K562 (cell line): ENCODE data around the gene SDHAF3. TPM values are rescaled to one million over a fixed set of nuclear protein-coding genes. Genes with fewer than 3 reads are reported as not detected.

Source experiments
- BRF2 ChIP-seq: IDR thresholded peaks from 3 replicates; pipeline ENCODE4 v1.6.1; 2011; ENCODE audit warnings: borderline replicate concordance, mild to moderate bottlenecking; ENCODE audit not compliant: insufficient read length, insufficient read depth
- COPS2 ChIP-seq: fragments of 450-650 bp; conservative IDR thresholded peaks from 2 replicates; pipeline ENCODE4 v1.6.1; 2016; ENCODE audit warnings: mild to moderate bottlenecking, moderate library complexity
- E2F4 ChIP-seq: sonication (generic); formaldehyde crosslinking; IDR thresholded peaks from 2 replicates; pipeline ENCODE4 v1.8.0; 2022; ENCODE audit warnings: mild to moderate bottlenecking, low read depth, missing genetic modification reagents
- FIP1L1 ChIP-seq: fragments of 200-400 bp; formaldehyde crosslinking; IDR thresholded peaks from 2 replicates; pipeline ENCODE4 v1.6.1; 2018; ENCODE audit warnings: mild to moderate bottlenecking, low read depth, low read length; ENCODE audit not compliant: poor library complexity, severe bottlenecking
- FOXJ3 ChIP-seq: sonication (generic); formaldehyde crosslinking; IDR thresholded peaks from 2 replicates; pipeline ENCODE4 v1.4.0; 2020; ENCODE audit warnings: mild to moderate bottlenecking, missing genetic modification reagents
- HEY1 ChIP-seq: fragments of 250-450 bp; sonication (Bioruptor Pico); IDR thresholded peaks from 2 replicates; pipeline ENCODE4 v1.5.0; 2020; ENCODE audit warnings: mild to moderate bottlenecking, moderate library complexity, borderline replicate concordance
- IFI16 ChIP-seq: fragments of 250-450 bp; sonication (Bioruptor Pico); IDR thresholded peaks from 2 replicates; pipeline ENCODE4 v2.1.2; 2022; ENCODE audit warnings: mild to moderate bottlenecking, inconsistent platforms
- MECOM ChIP-seq: fragments of 250-450 bp; sonication (Bioruptor Pico); IDR thresholded peaks from 2 replicates; pipeline ENCODE4 v1.8.0; 2022; ENCODE audit warnings: inconsistent platforms
- NEUROD1 ChIP-seq: fragments of 150-350 bp; IDR thresholded peaks from 2 replicates; pipeline ENCODE4 v1.6.1; 2014; ENCODE audit warnings: borderline replicate concordance, low read length, low read depth; ENCODE audit not compliant: partially characterized antibody
- POU5F1 ChIP-seq: fragments of 150-350 bp; IDR thresholded peaks from 2 replicates; pipeline ENCODE4 v1.6.1; 2014; ENCODE audit warnings: borderline replicate concordance, low read length, low read depth, mild to moderate bottlenecking; ENCODE audit not compliant: partially characterized antibody
- RBM34 ChIP-seq: fragments of 200-400 bp; formaldehyde crosslinking; IDR thresholded peaks from 2 replicates; pipeline ENCODE4 v1.6.1; 2018; ENCODE audit warnings: low read length, borderline replicate concordance; ENCODE audit not compliant: insufficient read depth
- RCOR1 ChIP-seq, 2 experiments: IDR thresholded peaks; 2 replicates each; pipeline ENCODE4 v1.6.1; 2012; ENCODE audit warnings: low read depth in 2 of 2, low read length in 2 of 2, borderline replicate concordance in 1 of 2, improper control_type of control experiment in 1 of 2
- RNF2 ChIP-seq: sonication (generic); IDR thresholded peaks from 2 replicates; pipeline ENCODE4 v1.6.1; 2016
- SETDB1 ChIP-seq: IDR thresholded peaks from one replicate; pipeline ENCODE4 v1.6.1; 2012; ENCODE audit warnings: low read length, control low read depth, inconsistent platforms
- SMAD1 ChIP-seq: fragments of 150-350 bp; IDR thresholded peaks from 2 replicates; pipeline ENCODE4 v1.6.1; 2014; ENCODE audit warnings: low read length, low read depth; ENCODE audit not compliant: partially characterized antibody
- TCF7 ChIP-seq: sonication (generic); IDR thresholded peaks from 2 replicates; pipeline ENCODE4 v1.6.1; 2016; ENCODE audit warnings: antibody characterized with exemption, borderline replicate concordance
- ZFPM2 ChIP-seq: fragments of 250-450 bp; sonication (Bioruptor Pico); IDR thresholded peaks from 2 replicates; pipeline ENCODE4 v1.5.1; 2022; ENCODE audit warnings: mild to moderate bottlenecking
- ZNF184 ChIP-seq: sonication (generic); formaldehyde crosslinking; IDR thresholded peaks from 2 replicates; pipeline ENCODE4 v1.5.0; 2020; ENCODE audit warnings: missing genetic modification reagents
- ZNF583 ChIP-seq: fragments of 250-450 bp; sonication (Bioruptor Pico); IDR thresholded peaks from 2 replicates; pipeline ENCODE4 v1.4.0; 2020
- polyA plus RNA-seq, 8 experiments: library from polyadenylated mRNA; depleted of rRNA in 4 of 8; stranded (reverse) in 5 of 8; unstranded in 3 of 8; fragments of >200 nt; fragmentation: Nextera tagmentation in 2 of 8; fragmentation: Illumina TruSeq in 1 of 8; extraction: Ambion mirVana in 2 of 8; extraction: Trizol in 1 of 8; gene quantifications; 2 replicates each; pipeline versions ENCODE4 v1.2.1 to v1.2.3, GENCODE V29; 2011 to 2014; ENCODE audit warnings: inconsistent platforms in 1 of 8, missing spikeins in 1 of 8
- total RNA-seq, 7 experiments: library from RNA; depleted of rRNA in 6 of 7; stranded (reverse); fragments of >200 nt in 6 of 7; fragmentation: Illumina TruSeq in 2 of 7; extraction: Trizol in 2 of 7; gene quantifications; 2 replicates each; pipeline versions ENCODE4 v1.2.1 to v1.2.3, GENCODE V29; 2011 to 2021; ENCODE audit warnings: low replicate concordance in 1 of 7
- TF ChIP-seq, protein P1 (sequence below), 3 experiments: fragments of 200-800 bp in 1 of 3; sonication (Bioruptor generic) in 1 of 3; sonication (generic) in 1 of 3; formaldehyde crosslinking in 1 of 3; IDR thresholded peaks; 2 replicates each; pipeline versions ENCODE4 v1.6.1 to v1.8.0; 2016 to 2022; ENCODE audit warnings: mild to moderate bottlenecking in 2 of 3, missing compliant biosample characterization in 2 of 3, missing genetic modification characterization in 2 of 3, missing genetic modification reagents in 1 of 3
- TF ChIP-seq, protein P2 (sequence below): fragments of 250-450 bp; sonication (Bioruptor Pico); IDR thresholded peaks from 2 replicates; pipeline ENCODE4 v1.5.0; 2021; ENCODE audit warnings: mild to moderate bottlenecking, borderline replicate concordance

The SDHAF3 gene
- total and polyA plus RNA-seq, 9 of the 15 experiments (the other 6 are each of a cell fraction or from before 2014, with no cell fraction given): 51.5 to 403 (median 145) TPM

- TF ChIP-seq HEY1: no peak
- TF ChIP-seq FOXJ3 (CRISPR knock-in tag): no peak
- TF ChIP-seq ZNF184 (CRISPR knock-in tag): no peak
- peak; percentile 61 for TF ChIP-seq SETDB1
- TF ChIP-seq ZFPM2 (CRISPR knock-in tag): no peak
- no peak for TF ChIP-seq BRF2
- peak; percentile 55; the same call in 1 of the 2 replicates for TF ChIP-seq E2F4
- no peak for TF ChIP-seq MECOM
- TF ChIP-seq COPS2: no peak
- peak; percentile 60 for TF ChIP-seq FIP1L1
- TF ChIP-seq SMAD1: no peak
- TF ChIP-seq RBM34: no peak
- TF ChIP-seq ZNF583 (CRISPR knock-in tag): no peak; the same call in 1 of the 2 replicates
- TF ChIP-seq POU5F1: no peak
- TF ChIP-seq, protein P1, sequence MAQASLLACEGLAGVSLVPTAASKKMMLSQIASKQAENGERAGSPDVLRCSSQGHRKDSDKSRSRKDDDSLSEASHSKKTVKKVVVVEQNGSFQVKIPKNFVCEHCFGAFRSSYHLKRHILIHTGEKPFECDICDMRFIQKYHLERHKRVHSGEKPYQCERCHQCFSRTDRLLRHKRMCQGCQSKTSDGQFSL (CRISPR knock-in tag; IDR thresholded peaks at IDR 0.05): no peak
- TF ChIP-seq, protein P1 (tag; IDR thresholded peaks at IDR 0.05): no peak
- TF ChIP-seq NEUROD1: peak; percentile 91
- TF ChIP-seq, protein P2, sequence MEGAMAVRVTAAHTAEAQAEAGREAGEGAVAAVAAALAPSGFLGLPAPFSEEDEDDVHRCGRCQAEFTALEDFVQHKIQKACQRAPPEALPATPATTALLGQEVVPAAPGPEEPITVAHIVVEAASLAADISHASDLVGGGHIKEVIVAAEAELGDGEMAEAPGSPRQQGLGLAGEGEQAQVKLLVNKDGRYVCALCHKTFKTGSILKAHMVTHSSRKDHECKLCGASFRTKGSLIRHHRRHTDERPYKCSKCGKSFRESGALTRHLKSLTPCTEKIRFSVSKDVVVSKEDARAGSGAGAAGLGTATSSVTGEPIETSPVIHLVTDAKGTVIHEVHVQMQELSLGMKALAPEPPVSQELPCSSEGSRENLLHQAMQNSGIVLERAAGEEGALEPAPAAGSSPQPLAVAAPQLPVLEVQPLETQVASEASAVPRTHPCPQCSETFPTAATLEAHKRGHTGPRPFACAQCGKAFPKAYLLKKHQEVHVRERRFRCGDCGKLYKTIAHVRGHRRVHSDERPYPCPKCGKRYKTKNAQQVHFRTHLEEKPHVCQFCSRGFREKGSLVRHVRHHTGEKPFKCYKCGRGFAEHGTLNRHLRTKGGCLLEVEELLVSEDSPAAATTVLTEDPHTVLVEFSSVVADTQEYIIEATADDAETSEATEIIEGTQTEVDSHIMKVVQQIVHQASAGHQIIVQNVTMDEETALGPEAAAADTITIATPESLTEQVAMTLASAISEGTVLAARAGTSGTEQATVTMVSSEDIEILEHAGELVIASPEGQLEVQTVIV (CRISPR knock-in tag): no peak
- TF ChIP-seq RNF2: peak; percentile 94
- peak in 1 of 2 experiments; percentile 64; a peak in 2 of 4 replicates for TF ChIP-seq RCOR1 (IDR thresholded peaks at IDR 0.05; ENCODE audit: borderline replicate concordance in 1 of 2, low read depth in 2 of 2, low read length in 2 of 2)
- TF ChIP-seq TCF7: no peak
- no peak for TF ChIP-seq IFI16 (CRISPR knock-in tag)
These were observed at the start of gene SDHAF3 (continued) for GRCh38 chr7:97117372-97118188.
